Activated T-helper 17 cell treated with anti-CD3 and anti-CD28 coated beads, Interleukin-2, amount 50 U/mL, for 72 hours (primary cell): ENCODE data around the gene GRK4. TPM values are rescaled to one million over a fixed set of nuclear protein-coding genes. Genes with fewer than 3 reads are reported as not detected.
A peak's percentile ranks its signal among the peaks of the same experiment; 100 is the strongest.
"Not testable (repeated sequence)": the region's sequence is repeated elsewhere in the genome, so short reads cannot be mapped to it uniquely, and the experiment has no call there.

Source experiments
- ATAC-seq: fragments of 150-1000 bp; cut with Tn5 transposase; replicated peaks from 2 replicates; pipeline ENCODE4 v1.10.0; 2021; ENCODE audit warnings: mild to moderate bottlenecking, moderate library complexity
- H3K27ac Mint-ChIP-seq: one replicate; pipeline ENCODE4 v1.8.0; 2022; ENCODE audit warnings: mixed read lengths
- H3K27me3 Mint-ChIP-seq: one replicate; pipeline ENCODE4 v1.8.0; 2022; ENCODE audit warnings: mixed read lengths
- H3K36me3 Mint-ChIP-seq: one replicate; pipeline ENCODE4 v1.8.0; 2022; ENCODE audit warnings: low read depth, mild to moderate bottlenecking, mixed read lengths
- H3K4me1 Mint-ChIP-seq: one replicate; pipeline ENCODE4 v1.8.0; 2022; ENCODE audit warnings: mixed read lengths
- H3K4me3 Mint-ChIP-seq: one replicate; pipeline ENCODE4 v1.8.0; 2022; ENCODE audit warnings: mild to moderate bottlenecking, mixed read lengths
- H3K9me3 Mint-ChIP-seq: one replicate; pipeline ENCODE4 v1.8.0; 2022; ENCODE audit warnings: mixed read lengths
- total RNA-seq, 2 donors: library from RNA; stranded (reverse); gene quantifications; one replicate each; pipeline ENCODE4 v1.2.3, GENCODE V29; 2022

The GRK4 gene
- total RNA-seq, 2 donors from 2014 or later = 3.2 to 5.7 TPM

DNA sequence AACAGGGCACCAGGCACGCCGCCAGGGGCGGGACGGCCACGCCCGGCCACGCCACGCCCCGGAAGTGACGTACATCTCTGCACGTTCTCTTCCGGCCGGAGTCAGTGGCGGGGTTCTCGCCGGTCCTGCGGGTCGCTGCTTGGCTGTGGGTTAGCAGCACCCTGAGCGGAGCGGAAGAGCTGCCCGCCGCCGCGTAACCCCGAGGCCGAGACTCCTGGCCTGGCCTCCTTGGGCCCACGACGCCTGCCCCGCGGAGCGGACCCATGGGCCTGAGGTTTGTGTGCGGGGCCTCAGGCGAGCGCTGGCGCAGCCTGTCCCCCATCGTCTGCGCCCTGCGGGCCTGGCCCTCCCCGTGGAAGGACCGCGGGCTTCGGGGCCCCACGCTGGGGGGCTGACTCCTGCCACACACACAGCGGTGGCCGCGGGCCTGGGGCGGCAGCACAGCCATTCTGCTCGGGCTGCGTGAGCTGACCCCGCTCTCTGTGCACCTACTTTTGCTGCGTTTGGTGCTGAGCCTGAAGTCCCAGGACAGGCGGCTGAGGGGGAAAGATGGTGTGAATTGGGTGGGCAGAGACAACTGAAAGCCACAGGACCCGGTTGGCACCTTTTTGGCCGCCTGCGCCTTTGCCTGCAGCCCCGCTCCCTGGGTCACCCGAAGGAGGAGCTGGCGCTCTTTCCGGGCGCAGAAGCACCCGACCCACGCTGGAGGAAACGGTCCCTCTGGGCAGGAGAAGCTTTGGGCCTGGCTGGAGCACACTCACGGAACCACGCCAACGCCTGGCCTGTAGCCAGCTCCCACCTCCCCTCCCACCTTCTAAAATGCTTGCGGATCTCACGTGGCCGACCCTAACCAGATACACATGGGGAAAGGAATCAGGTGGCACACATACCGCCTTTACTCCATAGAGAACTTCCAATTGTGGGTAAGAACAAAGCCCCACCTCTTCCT is 28.3 kb upstream of the GRK4 start:
- H3K36me3 Mint-ChIP-seq = peaks cover 93% of the 10 kb centered on the region
- peak; percentile 39 for ATAC-seq
- H3K9me3 Mint-ChIP-seq = no peaks in the 10 kb centered on the region
- H3K27me3 Mint-ChIP-seq = no peaks in the 10 kb centered on the region
- H3K27ac Mint-ChIP-seq = peak overlapping the region; percentile 99
- H3K4me1 Mint-ChIP-seq = peaks cover 15% of the 10 kb centered on the region
- H3K4me3 Mint-ChIP-seq = peak overlapping the region; percentile 92

DNA sequence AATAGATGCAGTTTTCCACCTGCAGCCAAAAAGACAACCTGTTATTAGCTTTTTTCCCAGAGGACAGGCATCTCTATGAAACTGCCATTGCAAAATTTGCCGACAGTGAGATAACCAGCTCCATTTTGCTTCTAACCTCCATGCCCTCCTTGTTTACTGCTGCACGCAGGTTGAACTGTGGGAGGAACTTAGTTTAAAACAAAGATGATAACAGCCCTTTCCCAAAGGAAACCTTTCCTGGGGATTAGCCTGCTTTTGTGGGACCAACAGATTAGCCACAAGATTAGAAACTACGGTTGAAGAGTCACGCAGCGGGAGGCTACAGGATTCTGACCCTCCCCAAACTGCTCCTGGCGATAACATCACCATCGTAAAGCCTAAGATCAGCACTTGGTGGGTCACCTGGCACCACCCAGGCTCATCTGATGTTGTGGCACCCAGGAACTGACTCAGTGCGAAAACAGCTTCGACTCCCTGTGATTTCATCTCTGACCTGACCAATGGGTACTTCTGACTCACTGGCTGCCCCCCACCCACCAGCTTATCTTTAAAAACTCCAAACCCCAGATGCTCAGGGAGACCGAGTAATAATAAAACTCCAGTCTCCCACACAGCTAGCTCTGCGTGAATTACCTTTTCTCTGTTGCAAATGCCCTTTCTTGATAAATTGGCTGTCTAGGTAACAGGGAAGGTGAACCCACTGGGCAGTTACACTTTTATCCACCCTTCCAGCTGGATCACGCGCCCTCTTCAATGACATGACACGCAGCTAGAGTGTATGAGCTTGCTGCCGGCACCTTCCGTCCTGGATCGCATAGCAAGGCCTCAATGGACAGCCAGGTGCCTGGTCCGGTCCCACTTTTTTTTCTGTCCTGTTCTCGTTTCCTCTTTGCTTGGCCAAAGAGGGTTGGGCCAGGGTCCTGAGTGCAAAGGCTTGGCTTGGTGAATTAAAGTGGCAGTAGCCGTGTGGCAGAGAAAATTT is 27.3 kb upstream of the GRK4 start:
- Mint-ChIP-seq H3K27ac (peak overlapping the region; percentile 99), H3K9me3 (no peaks in the 10 kb centered on the region), H3K4me1 (peaks cover 15% of the 10 kb centered on the region), H3K36me3 (peaks cover 93% of the 10 kb centered on the region), H3K27me3 (no peaks in the 10 kb centered on the region), H3K4me3 (peak overlapping the region; percentile 92)
- ATAC-seq = peak; percentile 64

DNA sequence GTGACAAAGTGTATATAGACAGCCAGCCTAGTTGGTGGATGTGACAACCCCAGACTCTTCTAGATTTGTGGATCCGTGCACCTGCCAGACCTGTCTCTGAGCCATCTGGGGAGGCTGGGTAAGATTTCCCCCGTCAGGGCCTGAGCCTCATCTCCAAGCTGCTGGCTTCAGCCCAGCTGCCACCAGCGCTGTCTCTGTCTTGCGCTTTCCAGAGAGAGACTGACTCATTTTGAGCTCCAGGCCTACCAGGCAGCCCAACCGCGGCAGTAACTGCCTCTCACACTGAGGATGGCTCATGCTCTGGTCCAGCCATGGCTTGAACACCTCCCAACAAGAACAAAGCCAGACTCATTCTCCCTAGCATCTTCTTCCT is 26.6 kb upstream of the GRK4 start:
- Mint-ChIP-seq H3K4me1 (peaks cover 15% of the 10 kb centered on the region), H3K27me3 (no peaks in the 10 kb centered on the region), H3K9me3 (no peaks in the 10 kb centered on the region), H3K4me3 (peak overlapping the region; percentile 92), H3K36me3 (peaks cover 93% of the 10 kb centered on the region), H3K27ac (peak overlapping the region; percentile 99)
- ATAC-seq = peak; percentile 61

DNA sequence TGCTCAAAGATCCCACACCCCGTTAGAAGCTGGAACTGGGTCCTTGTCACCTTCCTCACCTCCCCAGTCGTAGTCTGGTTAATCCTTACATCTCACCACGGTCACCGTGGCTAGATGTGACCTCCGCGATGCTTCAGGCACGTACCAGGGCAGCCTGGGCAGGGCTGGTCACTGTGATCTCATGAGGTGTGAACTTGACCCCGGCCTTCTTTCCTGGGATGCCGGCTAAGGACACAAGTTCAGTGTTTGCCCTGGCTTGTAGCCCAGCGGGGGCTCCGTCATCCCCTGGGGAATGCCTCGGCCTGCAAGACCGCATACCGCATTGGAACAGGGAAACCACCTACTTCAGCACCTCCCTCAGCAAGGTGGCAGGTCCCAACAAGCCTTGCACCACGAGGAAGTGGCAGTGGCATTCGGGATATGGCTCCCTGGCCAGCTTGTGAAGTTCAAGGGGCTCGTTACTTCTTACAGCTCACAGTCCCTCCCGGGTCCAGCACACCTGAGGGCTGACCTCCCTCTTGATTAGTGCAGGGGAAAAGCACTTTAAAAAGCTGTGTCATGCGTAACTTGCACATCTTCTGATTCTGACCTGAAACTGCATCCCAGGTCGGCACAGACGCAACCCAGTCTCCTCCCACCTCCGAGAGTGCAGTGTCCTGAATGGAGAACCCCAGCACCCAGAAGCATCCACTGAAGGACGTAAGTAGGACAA is 26.1 kb upstream of the GRK4 start:
- peak overlapping the region; percentile 92 for H3K4me3 Mint-ChIP-seq
- H3K36me3 Mint-ChIP-seq = peaks cover 93% of the 10 kb centered on the region
- H3K4me1 Mint-ChIP-seq = peaks cover 16% of the 10 kb centered on the region
- ATAC-seq = peak; percentile 34
- no peaks in the 10 kb centered on the region for H3K9me3 Mint-ChIP-seq
- peak overlapping the region; percentile 99 for H3K27ac Mint-ChIP-seq
- H3K27me3 Mint-ChIP-seq = no peaks in the 10 kb centered on the region

DNA sequence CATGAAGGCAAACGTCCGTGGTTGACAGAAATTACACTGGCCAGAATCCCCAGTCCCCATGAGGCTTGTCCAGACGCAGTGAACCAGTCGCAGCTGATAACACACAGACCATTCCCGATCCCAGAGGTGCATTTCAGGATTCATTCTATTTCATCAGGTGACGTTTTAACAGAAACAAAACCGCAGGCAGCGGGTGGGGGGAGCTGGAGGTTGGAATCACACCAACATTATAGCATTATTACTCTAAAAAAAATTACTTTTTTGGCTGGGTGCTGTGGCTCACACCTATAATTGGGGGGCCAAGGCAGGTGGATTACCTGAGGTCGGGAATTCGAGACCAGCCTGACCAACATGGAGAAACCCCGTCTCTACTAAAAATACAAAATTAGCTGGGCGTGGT is 25.4 kb upstream of the GRK4 start:
- peaks cover 19% of the 10 kb centered on the region for H3K4me1 Mint-ChIP-seq
- ATAC-seq = no peak
- peak overlapping the region; percentile 92 for H3K4me3 Mint-ChIP-seq
- no peaks in the 10 kb centered on the region for H3K9me3 Mint-ChIP-seq
- H3K36me3 Mint-ChIP-seq = peaks cover 93% of the 10 kb centered on the region
- no peaks in the 10 kb centered on the region for H3K27me3 Mint-ChIP-seq
- peak overlapping the region; percentile 99 for H3K27ac Mint-ChIP-seq

DNA sequence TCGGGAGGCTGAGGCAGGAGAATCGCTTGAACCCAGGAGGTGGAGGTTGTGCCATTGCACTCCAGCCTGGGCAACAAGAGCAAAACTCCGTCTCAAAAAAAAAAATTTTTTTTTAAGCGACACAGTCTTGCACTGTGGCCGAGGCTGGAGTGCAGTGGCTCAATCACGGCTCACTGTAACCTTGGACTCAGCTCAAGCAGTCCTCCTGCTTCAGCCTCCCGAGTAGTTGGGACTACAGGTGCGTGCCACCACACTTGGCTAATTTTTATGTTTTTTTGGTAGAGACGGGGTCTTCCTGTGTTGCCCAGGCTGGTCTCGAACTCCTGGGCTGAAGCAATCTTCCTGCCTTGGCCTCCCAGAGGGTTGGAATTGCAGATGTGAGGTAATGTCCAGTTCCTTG is 25.0 kb upstream of the GRK4 start:
- ATAC-seq, H3K9me3 Mint-ChIP-seq, H3K27me3 Mint-ChIP-seq: not testable (repeated sequence)
- Mint-ChIP-seq H3K36me3 (peaks cover 93% of the 10 kb centered on the region), H3K4me3 (peak overlapping the region; percentile 92), H3K4me1 (peaks cover 19% of the 10 kb centered on the region), H3K27ac (peak overlapping the region; percentile 96)

DNA sequence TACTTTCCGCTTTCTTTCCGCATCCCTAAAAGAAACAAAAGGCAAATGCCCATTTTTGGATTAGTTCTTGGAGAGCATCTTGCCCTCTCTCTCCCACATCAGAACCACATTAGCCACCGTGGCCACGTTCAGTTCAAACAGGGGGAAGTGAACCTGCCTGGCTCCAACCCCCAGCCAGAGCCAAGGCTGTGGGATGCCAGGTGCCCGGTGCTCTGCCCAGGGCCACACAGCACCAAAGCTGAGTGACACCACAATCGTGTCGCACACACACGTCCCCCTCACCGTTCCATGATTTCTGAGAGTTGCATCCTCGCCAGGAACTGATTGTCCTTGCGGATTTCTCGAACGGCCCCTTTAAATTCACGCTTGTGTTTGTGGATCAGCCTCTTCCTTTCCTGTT is 24.5 kb upstream of the GRK4 start:
- no peak for ATAC-seq
- H3K27ac Mint-ChIP-seq = peak overlapping the region; percentile 96
- H3K4me1 Mint-ChIP-seq = peaks cover 19% of the 10 kb centered on the region
- peaks cover 93% of the 10 kb centered on the region for H3K36me3 Mint-ChIP-seq
- peak overlapping the region; percentile 92 for H3K4me3 Mint-ChIP-seq
- H3K27me3 Mint-ChIP-seq = no peaks in the 10 kb centered on the region
- H3K9me3 Mint-ChIP-seq = no peaks in the 10 kb centered on the region

DNA sequence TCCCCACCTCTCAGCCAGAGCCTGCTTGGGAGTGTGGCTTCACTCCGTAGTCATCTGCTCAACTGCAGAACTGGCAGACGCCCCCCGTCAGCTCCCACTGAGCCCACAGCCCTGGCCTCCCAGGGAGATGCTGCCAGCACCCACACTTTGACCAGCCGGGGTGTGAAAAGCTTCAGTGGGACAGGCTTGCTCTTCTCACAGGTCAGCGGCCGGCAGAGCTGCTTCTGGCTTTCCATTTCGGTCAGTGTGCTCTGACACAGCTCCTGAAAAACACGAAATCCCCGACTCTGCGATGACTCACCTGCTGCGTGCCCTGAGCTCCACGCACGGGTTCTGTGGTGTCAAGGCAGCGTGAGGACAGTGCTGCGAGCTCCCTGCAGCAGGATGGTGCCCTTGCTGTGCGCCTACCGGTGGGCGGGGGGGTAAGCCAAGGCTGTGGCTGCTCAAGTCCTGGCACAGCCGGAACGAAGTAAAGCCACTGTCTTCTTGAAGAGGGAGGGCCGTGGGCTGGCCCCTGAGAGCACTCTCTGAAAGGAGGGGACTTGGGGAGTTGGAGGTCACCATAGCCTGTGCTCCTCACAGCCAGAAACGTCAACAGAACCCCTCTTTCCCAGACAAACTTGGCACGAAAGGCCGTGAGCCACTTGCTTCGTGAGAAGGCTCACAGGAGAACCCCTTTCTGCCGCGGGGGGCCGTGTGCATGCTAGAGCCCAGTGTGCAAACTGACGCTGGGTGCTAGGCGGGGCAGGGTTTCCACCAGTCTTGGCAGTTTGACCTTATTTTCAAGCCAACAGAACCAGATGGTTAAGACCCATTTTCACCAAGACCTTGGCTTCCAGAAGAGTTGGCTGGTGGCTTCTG is 23.8 kb upstream of the GRK4 start:
- Mint-ChIP-seq H3K9me3 (no peaks in the 10 kb centered on the region), H3K4me1 (peaks cover 19% of the 10 kb centered on the region), H3K27me3 (no peaks in the 10 kb centered on the region), H3K27ac (peak overlapping the region; percentile 96), H3K4me3 (peak overlapping the region; percentile 92), H3K36me3 (peaks cover 100% of the 10 kb centered on the region)
- peak; percentile 6 for ATAC-seq

DNA sequence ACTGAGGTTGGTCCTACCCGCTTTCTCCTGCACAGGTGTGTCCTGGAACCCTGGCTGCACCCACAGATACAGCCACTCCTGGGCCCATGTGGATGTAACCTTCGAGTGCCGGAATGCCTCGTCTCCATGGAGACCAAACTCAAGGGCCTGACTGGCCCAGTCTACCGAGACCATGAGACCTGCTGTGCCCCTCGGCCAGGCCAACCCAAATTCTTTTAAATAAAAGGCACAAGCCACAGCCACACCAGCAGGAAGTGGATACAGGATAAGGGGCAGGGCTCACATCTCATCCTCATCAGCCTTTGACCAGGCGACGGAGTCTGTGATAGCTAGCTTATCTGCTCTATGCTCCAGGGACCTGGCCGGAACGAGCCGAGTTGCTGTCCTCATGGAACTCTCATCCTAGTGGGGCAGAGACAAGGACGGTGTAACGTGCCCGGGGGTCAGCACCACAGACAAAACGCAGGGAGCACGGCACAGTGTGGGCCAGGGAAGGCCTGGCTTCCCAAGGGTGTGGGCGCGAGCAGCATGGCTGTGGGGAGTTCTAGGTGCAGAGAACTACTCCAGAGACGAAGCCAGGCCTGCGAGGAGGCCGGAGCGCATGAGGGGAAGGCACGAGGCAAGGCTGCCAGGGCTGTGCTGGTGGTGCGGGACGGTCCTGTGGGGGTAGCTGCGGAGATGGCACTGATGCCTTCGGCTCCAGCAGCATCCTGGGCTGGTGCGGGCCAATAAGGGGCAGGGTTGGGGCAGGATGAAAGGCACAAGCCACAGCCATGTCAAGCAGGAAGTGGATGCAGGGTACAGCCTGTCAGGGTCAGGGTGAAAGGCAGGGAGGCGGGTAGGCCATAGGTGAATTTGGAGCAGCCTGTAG is 22.9 kb upstream of the GRK4 start:
- H3K36me3 Mint-ChIP-seq = peaks cover 100% of the 10 kb centered on the region
- H3K4me1 Mint-ChIP-seq = peaks cover 19% of the 10 kb centered on the region
- H3K4me3 Mint-ChIP-seq = peak overlapping the region; percentile 92
- H3K27me3 Mint-ChIP-seq = no peaks in the 10 kb centered on the region
- ATAC-seq = no peak
- peak overlapping the region; percentile 67 for H3K27ac Mint-ChIP-seq
- H3K9me3 Mint-ChIP-seq = no peaks in the 10 kb centered on the region

DNA sequence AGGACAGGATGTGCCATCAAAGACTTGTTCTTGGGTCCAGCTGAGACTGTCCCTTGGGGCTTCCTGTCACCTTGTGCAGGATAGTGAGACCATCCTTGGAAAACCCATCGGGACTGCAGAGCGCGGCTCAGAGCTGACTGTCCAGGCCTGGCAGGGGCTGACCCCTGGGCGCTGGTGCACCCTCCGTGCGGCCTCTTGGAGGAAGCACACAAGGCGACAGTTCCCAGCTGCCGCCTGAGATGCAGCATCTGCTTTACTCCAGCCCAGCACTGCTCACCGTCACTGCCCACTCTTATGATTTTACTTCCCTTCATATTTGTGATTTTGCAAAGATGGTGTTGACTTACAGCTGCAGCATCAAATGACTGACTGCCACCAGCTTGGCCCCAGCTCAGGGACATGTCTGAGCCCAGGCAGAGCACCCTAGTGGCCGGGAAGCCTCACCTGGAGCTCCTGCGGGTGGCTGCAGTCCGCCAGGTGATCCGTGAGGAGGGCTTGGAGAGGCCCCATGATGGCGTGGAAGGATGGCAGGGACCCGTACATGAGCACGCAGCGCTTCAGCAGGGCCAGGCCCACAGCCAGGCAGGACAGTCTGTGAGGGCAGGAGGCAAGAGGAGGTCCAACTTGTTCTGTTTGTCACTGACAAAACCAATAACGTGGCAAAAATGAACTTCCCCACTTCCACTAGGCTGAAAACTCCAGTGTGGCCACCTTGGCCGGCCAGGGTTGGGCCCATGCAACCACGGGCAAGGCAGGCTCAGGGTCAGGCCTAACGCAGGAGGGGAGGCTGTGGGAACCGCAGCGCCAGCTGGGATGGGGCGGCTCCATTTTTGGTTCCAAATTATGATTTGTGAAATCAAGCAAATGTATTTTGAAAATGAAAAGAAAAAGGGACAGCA is 22.0 kb upstream of the GRK4 start:
- Mint-ChIP-seq H3K9me3 (no peaks in the 10 kb centered on the region), H3K4me1 (peaks cover 19% of the 10 kb centered on the region), H3K27me3 (no peaks in the 10 kb centered on the region), H3K4me3 (peak overlapping the region; percentile 92), H3K36me3 (peaks cover 100% of the 10 kb centered on the region), H3K27ac (peak overlapping the region; percentile 67)
- no peak for ATAC-seq

DNA sequence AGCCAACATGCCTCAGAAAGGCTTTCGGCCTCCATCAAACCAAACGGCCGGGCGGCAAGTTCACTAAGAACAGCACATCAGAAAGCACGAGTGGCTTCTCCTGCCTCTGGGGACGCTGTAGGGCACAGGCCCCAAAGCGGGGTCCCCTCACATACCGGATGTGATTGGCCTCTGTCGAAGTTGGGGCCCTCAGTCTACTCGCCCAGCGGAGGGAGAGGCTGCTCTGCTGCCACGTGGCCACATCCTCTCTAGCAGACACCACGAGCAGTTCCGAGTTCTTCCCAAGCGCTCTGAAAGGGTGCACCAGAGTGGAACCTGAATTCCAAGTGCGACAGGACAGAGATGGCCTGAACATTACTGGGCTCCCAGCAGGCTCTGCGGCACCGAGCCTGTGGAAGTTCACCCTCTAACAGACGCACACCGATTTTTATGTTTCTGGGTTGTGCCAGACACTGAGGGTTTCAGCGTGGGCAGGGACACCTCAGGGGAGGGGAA is 21.3 kb upstream of the GRK4 start:
- peak overlapping the region; percentile 66 for H3K4me3 Mint-ChIP-seq
- peak overlapping the region; percentile 84 for H3K27ac Mint-ChIP-seq
- ATAC-seq = no peak
- H3K9me3 Mint-ChIP-seq = no peaks in the 10 kb centered on the region
- H3K36me3 Mint-ChIP-seq = peaks cover 100% of the 10 kb centered on the region
- H3K4me1 Mint-ChIP-seq = peaks cover 14% of the 10 kb centered on the region
- no peaks in the 10 kb centered on the region for H3K27me3 Mint-ChIP-seq
